Body of pancreas (tissue), 4 donors: Measurements from ENCODE around the gene MFSD11. TPM values are rescaled to one million over a fixed set of nuclear protein-coding genes. Genes with fewer than 3 reads are reported as not detected.

Experiments used
- ATAC-seq: fragments of 150-250 bp; one replicate; pipeline ENCODE4 v1.9.1; 2016
- DNase-seq, 4 donors: peaks; one replicate each; pipeline ENCODE4 v3.0.0-alpha.2; 2019
- H3K27ac ChIP-seq, 4 donors: fragments of 200-600 bp; sonication (generic); 1 replicate in 3 of 4; 2 replicates in 1 of 4; pipeline versions ENCODE4 v1.5.1 to v1.6.1; 2016 to 2019; ENCODE audit warnings: mild to moderate bottlenecking in 1 of 4, mixed read lengths in 1 of 4, moderate library complexity in 1 of 4
- H3K27me3 ChIP-seq, 2 donors: fragments of 200-600 bp; sonication (generic); one replicate each; pipeline ENCODE4 v1.6.0; 2016; ENCODE audit warnings: mild to moderate bottlenecking in 1 of 2
- H3K36me3 ChIP-seq, 2 donors: fragments of 200-600 bp; sonication (generic); replicated peaks in 1 of 2; 2 replicates each; pipeline ENCODE4 v1.5.1; 2016; ENCODE audit warnings: low read depth in 2 of 2; ENCODE audit not compliant: insufficient read depth in 1 of 2
- H3K4me1 ChIP-seq: fragments of 200-600 bp; sonication (generic); one replicate; pipeline ENCODE4 v1.6.0; 2016
- H3K4me3 ChIP-seq, 2 donors: fragments of 200-600 bp; sonication (generic); 1 replicate in 1 of 2; 2 replicates in 1 of 2; pipeline ENCODE4 v1.5.1; 2016 to 2019
- H3K9me3 ChIP-seq, 3 donors: fragments of 200-600 bp; sonication (generic); 1 replicate in 2 of 3; 2 replicates in 1 of 3; pipeline ENCODE4 v1.5.1; 2016
- POLR2A ChIP-seq, 3 donors: fragments of 450-650 bp; IDR thresholded peaks; one replicate each; pipeline ENCODE4 v1.6.1; 2016; ENCODE audit warnings: antibody characterized with exemption in 3 of 3, mild to moderate bottlenecking in 2 of 3
- WGBS, 2 donors: methylation state at CpG; one replicate each; pipeline ENCODE4 v1.1.5; 2017; 5-methylcytosine and 5-hydroxymethylcytosine counted together
- intact Hi-C: fragments of 100-400 bp; cut with DNase I; formaldehyde crosslinking; loops from one replicate; pipeline ENCODE4 v1.15.1; 2023
- total RNA-seq, 2 donors: library from RNA; depleted of rRNA; stranded (reverse); fragments of >200 nt; gene quantifications; one replicate each; pipeline ENCODE4 v1.1.0, GENCODE V29; 2016
- TF ChIP-seq, protein P1 (sequence below), 7 experiments: fragments of 450-650 bp in 4 of 7; fragments of 200-600 bp in 3 of 7; sonication (generic) in 3 of 7; IDR thresholded peaks; one replicate each; pipeline ENCODE4 v1.5.1; 2016 to 2019; ENCODE audit warnings: antibody characterized with exemption in 7 of 7

MFSD11 gene
- total RNA-seq, 2 donors from 2014 or later, result 7.6 to 16.6 TPM

DNA sequence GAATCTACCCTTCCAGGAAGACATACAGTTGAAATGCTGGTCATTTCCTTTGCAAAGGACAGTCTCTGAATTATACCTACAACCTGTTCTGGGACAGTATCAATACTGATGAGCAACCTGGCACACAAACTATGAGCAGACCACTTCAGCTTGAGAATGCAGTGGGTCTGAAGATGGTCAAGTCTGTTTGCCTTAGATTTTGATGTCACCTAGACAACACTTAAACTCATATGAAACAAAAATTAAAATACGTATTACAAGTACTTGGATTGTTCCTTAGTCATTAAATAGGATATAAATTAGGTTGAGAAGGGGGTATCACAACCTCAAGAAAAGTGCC lies 4.3 kb upstream of the MFSD11 start:
- DNase-seq (no peak), ATAC-seq (no peak)
- TF ChIP-seq POLR2A (IDR thresholded peaks at IDR 0.05), result no peak
- TF ChIP-seq, protein P1, sequence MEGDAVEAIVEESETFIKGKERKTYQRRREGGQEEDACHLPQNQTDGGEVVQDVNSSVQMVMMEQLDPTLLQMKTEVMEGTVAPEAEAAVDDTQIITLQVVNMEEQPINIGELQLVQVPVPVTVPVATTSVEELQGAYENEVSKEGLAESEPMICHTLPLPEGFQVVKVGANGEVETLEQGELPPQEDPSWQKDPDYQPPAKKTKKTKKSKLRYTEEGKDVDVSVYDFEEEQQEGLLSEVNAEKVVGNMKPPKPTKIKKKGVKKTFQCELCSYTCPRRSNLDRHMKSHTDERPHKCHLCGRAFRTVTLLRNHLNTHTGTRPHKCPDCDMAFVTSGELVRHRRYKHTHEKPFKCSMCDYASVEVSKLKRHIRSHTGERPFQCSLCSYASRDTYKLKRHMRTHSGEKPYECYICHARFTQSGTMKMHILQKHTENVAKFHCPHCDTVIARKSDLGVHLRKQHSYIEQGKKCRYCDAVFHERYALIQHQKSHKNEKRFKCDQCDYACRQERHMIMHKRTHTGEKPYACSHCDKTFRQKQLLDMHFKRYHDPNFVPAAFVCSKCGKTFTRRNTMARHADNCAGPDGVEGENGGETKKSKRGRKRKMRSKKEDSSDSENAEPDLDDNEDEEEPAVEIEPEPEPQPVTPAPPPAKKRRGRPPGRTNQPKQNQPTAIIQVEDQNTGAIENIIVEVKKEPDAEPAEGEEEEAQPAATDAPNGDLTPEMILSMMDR (IDR thresholded peaks at IDR 0.05), result no peak
- Histone ChIP-seq H3K4me1 (peaks cover 58% of the 10 kb centered on the region), H3K36me3 (peaks cover 0 to 22% of the 10 kb centered on the region in 2 donors), H3K9me3 (no peaks in the 10 kb centered on the region), H3K27me3 (no peaks in the 10 kb centered on the region), H3K4me3 (no peak overlapping the region), H3K27ac (peak overlapping the region in 1 of 4 donors; percentile 7)
- intact Hi-C loops, result no loop called here
- WGBS, 2 donors, result 73 to 85% methylated on average over 1 of the region's 1 CpG

DNA sequence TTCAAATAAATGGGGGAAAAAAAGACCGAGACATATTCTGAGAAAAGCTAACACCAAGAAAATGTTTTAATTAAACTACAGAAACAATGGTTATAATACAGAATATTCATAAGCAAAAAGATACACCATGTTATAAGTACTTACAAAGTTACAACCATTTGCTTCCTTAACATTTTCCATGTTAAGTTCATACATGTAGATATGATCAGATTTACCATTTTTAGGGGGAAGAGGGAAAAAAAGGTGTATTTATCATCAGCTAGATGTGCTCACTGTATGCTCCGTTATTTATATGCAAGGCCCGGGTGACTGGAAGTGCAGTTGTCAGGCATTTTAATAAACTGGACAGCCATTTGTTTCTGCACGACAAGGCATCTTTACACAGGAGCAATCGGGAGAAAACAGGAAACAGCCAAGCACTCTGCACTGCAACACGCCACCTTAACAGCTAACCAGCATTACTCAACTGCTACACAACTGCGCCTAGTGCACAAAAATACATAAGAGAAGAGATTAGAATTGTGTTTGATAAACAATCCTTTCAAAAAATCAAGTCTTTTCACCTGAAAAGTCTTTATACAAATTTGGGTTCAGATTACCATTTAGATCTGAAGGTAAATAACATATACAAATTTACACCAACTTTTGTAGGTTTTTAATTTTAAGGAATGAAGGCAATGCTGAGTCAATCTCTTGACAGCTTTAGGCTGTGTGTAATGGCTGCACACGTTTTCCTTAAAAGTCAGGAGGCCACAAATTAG lies 3.7 kb upstream of the MFSD11 start:
- intact Hi-C loops, result no loop called here
- TF ChIP-seq, protein P1 (IDR thresholded peaks at IDR 0.05), result no peak
- TF ChIP-seq POLR2A (IDR thresholded peaks at IDR 0.05), result no peak
- DNase-seq (peak in 2 of 4 donors; percentile 19 to 25), ATAC-seq (no peak)
- no peaks in the 10 kb centered on the region for H3K27me3 ChIP-seq
- no peaks in the 10 kb centered on the region for H3K9me3 ChIP-seq
- 13 to 15% methylated on average over 8 of the region's 8 CpGs for WGBS, 2 donors
- peaks cover 62% of the 10 kb centered on the region for H3K4me1 ChIP-seq
- no peak overlapping the region for H3K4me3 ChIP-seq
- H3K27ac ChIP-seq, result peak overlapping the region in 2 of 4 donors; percentile 10 to 98
- H3K36me3 ChIP-seq, result peaks cover 0 to 22% of the 10 kb centered on the region in 2 donors

DNA sequence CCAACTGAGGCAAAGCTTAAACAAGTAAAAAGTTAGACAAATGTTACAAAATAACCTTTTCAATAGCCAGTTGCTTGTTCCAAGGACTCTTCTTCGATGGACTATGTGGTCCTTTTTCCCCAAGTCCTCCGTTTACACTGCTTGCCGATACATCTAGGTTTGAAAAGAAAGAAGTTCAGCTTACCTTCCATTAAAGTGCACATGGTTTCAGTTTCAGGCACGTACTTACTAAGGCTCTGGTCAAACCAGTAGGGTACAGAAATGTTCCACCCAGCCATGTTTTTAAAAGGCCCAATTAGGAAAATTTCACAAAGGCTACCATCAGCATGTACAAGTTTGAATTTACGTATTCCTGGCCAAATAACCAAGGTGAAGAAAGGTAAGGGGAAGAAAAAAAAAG lies 2.9 kb upstream of the MFSD11 start:
- DNase-seq (no peak), ATAC-seq (no peak)
- Histone ChIP-seq H3K27me3 (no peaks in the 10 kb centered on the region), H3K36me3 (peaks cover 0 to 22% of the 10 kb centered on the region in 2 donors), H3K4me1 (peaks cover 63% of the 10 kb centered on the region), H3K4me3 (peak overlapping the region in 1 of 2 donors; percentile 85), H3K27ac (peak overlapping the region in 3 of 4 donors; percentile 7 to 98 (median 13)), H3K9me3 (no peaks in the 10 kb centered on the region)
- WGBS, 2 donors, result 5 to 7% methylated on average over 5 of the region's 5 CpGs
- intact Hi-C loops, result no loop called here
- no peak for TF ChIP-seq POLR2A (IDR thresholded peaks at IDR 0.05)
- TF ChIP-seq, protein P1 (IDR thresholded peaks at IDR 0.05), result peak in 1 of 7 experiments; percentile 9

DNA sequence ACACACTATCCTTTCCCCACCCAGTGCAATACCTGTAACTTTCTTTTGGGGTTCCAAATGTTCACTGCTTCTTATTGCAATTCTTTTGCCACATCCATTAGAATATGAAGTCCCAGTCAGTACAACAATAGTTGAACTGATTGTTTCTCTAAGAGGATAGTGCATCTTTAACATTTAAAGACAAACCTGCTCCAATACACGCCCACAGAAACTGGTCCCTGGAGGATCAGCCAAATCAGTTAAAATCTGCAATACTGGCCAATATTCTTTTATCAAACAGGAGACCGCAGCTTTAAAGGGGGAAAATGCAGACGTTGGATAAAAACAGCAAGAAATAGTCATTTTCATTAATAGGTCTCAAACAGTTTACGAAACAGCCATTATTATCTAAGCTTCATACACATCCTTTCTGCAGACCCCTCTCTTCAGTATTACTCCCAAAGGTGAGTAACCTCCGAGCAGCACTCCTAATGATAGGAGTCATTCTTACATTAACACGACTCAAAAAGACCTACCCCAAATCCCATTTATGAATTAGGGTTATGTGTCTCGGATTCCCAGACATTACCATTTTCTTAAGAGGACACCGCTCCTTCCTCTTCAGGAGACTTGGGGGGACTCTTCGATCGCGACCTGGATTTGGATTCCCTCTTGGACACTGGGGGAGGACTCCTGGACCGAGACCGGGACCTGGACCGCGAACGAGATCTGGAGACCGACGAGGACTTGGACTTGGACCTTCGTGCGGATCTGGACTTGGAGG lies 2.2 kb upstream of the MFSD11 start:
- DNase-seq (no peak), ATAC-seq (no peak)
- H3K27ac ChIP-seq, result peak overlapping the region; percentile 98 to 100 (median 99)
- no peaks in the 10 kb centered on the region for H3K9me3 ChIP-seq
- peak overlapping the region; percentile 67 to 85 for H3K4me3 ChIP-seq
- H3K27me3 ChIP-seq, result no peaks in the 10 kb centered on the region
- peaks cover 0 to 22% of the 10 kb centered on the region in 2 donors for H3K36me3 ChIP-seq
- no peak for TF ChIP-seq POLR2A (IDR thresholded peaks at IDR 0.05)
- TF ChIP-seq, protein P1 (IDR thresholded peaks at IDR 0.05), result no peak
- intact Hi-C loops, result no loop called here
- H3K4me1 ChIP-seq, result peaks cover 66% of the 10 kb centered on the region
- WGBS, 2 donors, result 0 to 1% methylated on average over 9 to 20 of the region's 20 CpGs
